Measurements from ENCODE around the gene SPC24. TPM values are rescaled to one million over a fixed set of nuclear protein-coding genes. Genes with fewer than 3 reads are reported as not detected.

The SPC24 gene
- total and polyA plus RNA-seq, 9 of the 15 experiments (the other 6 are each of a cell fraction or from before 2014, with no cell fraction given): 18.2 to 154 (median 60.9) TPM

DNA sequence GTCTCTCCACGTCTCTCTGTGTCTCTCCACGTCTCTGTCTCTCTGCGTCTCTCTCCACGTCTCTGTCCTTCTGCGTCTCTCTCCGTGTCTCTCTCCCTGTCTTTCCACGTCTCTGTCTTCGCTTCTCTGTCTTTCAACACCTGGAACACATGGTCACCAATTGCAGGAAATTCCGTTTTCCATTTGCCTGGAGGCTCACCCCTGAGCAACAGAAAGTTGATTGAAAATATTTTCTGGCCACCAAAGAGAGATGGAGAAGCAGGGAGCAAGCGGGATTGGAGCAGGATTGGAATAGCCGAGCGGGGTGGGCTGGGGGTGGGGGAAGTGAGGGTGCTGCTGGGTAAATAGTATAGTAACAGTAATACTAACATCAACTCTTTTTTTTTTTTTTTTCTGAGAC lies 40.1 kb upstream of the SPC24 start:
- no peak for ATAC-seq
- ChIA-PET POLR2A (interaction anchor here (2.5 kb wide), 1 partner anchor 10 kb away, joined by 6 read pairs; no protein-coding TSS in a partner anchor), CTCF (ENCODE audit: low intra/inter-chr PET ratio) (no interaction called here)
- no peaks in the 10 kb centered on the region for H3K27me3 ChIP-seq (ENCODE audit: control insufficient read depth in 2 of 2, insufficient read depth in 2 of 2, low read length in 2 of 2)
- WGBS (ENCODE audit: insufficient coverage, low coverage, missing lambda C conversion rate): 76% methylated on average over 10 of the region's 12 CpGs
- peaks cover 2% of the 10 kb centered on the region for H3K9me1 ChIP-seq (ENCODE audit: control insufficient read depth, insufficient read depth, low read length)
- peaks cover 15% of the 10 kb centered on the region for H3K79me2 ChIP-seq (ENCODE audit: control insufficient read depth, insufficient read depth, low read length)
- peak overlapping the region in 1 of 2 experiments; percentile 79; a peak in 1 of 4 replicates for H3K9ac ChIP-seq (ENCODE audit: insufficient read depth in 1 of 2, low read depth in 2 of 2, low read length in 2 of 2)
- no peak overlapping the region for H3K4me2 ChIP-seq (ENCODE audit: insufficient read depth, low read length)
- no peak overlapping the region for H3K4me3 ChIP-seq
- H3K36me3 ChIP-seq (ENCODE audit: control insufficient read depth, insufficient read depth, low read length): peaks cover 39% of the 10 kb centered on the region
- 0 out of 2 replicates have a peak, but pooled peaks cover 3% of the 10 kb centered on the region for H4K20me1 ChIP-seq (replicated peaks; ENCODE audit: control insufficient read depth, insufficient read depth, low read length)
- in situ Hi-C loops (cut with MboI): no loop called here
- 0 out of 2 replicates have a peak, but pooled peaks cover 1% of the 10 kb centered on the region for H3K9me3 ChIP-seq (replicated peaks; ENCODE audit: control insufficient read depth, insufficient read depth, low read depth, low read length)
- no peak for DNase-seq (ENCODE audit: extremely low read depth in 1 of 4, low spot score in 3 of 4)
- H3K4me1 ChIP-seq (replicated peaks in 1 of 2; ENCODE audit: control insufficient read depth in 2 of 2, insufficient read depth in 2 of 2, low read length in 2 of 2): peaks cover 11 to 63% of the 10 kb centered on the region in 2 experiments; a peak in 4 of 5 replicates
- FAIRE-seq: no peak
- BruUV-seq (replicated peaks): no TSS peak
- intact Hi-C loops (cut with micrococcal nuclease): loop anchor here (5.0 kb wide), 1 partner anchor 38 kb away; the partner anchor contains the start of gene SPC24
- H2AFZ ChIP-seq (ENCODE audit: low read depth, low read length): no peak overlapping the region
- H3K27ac ChIP-seq (ENCODE audit: extremely low read depth, low read depth, low read length): no peak overlapping the region
- TF ChIP-seq, protein P1, sequence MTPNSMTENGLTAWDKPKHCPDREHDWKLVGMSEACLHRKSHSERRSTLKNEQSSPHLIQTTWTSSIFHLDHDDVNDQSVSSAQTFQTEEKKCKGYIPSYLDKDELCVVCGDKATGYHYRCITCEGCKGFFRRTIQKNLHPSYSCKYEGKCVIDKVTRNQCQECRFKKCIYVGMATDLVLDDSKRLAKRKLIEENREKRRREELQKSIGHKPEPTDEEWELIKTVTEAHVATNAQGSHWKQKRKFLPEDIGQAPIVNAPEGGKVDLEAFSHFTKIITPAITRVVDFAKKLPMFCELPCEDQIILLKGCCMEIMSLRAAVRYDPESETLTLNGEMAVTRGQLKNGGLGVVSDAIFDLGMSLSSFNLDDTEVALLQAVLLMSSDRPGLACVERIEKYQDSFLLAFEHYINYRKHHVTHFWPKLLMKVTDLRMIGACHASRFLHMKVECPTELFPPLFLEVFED (CRISPR knock-in tag; conservative IDR thresholded peaks at IDR 0.05): no peak
- TF ChIP-seq ZFX (CRISPR knock-in tag; IDR thresholded peaks at IDR 0.05): no peak
- TF ChIP-seq ZC3H4 (CRISPR knock-in tag; IDR thresholded peaks at IDR 0.05; ENCODE audit: borderline replicate concordance): no peak
- TF ChIP-seq FOSL1 (tag; conservative IDR thresholded peaks at IDR 0.05): no peak
- TF ChIP-seq, protein P2, sequence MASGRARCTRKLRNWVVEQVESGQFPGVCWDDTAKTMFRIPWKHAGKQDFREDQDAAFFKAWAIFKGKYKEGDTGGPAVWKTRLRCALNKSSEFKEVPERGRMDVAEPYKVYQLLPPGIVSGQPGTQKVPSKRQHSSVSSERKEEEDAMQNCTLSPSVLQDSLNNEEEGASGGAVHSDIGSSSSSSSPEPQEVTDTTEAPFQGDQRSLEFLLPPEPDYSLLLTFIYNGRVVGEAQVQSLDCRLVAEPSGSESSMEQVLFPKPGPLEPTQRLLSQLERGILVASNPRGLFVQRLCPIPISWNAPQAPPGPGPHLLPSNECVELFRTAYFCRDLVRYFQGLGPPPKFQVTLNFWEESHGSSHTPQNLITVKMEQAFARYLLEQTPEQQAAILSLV (tag; IDR thresholded peaks at IDR 0.05): no peak
- TF ChIP-seq RBM17 (IDR thresholded peaks at IDR 0.05; ENCODE audit: borderline replicate concordance, low read depth, low read length): no peak
- TF ChIP-seq XRCC3 (IDR thresholded peaks at IDR 0.05): no peak
- TF ChIP-seq NR2F6 (CRISPR knock-in tag; IDR thresholded peaks at IDR 0.05): no peak
- no peak for TF ChIP-seq FOXP1 (CRISPR knock-in tag; IDR thresholded peaks at IDR 0.05)
- TF ChIP-seq, protein P3, sequence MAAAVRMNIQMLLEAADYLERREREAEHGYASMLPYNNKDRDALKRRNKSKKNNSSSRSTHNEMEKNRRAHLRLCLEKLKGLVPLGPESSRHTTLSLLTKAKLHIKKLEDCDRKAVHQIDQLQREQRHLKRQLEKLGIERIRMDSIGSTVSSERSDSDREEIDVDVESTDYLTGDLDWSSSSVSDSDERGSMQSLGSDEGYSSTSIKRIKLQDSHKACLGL (CRISPR knock-in tag; IDR thresholded peaks at IDR 0.05; ENCODE audit: borderline replicate concordance, poor library complexity, severe bottlenecking): no peak
